Measurements from ENCODE around the gene DAAM2.

The DAAM2 gene

DNA sequence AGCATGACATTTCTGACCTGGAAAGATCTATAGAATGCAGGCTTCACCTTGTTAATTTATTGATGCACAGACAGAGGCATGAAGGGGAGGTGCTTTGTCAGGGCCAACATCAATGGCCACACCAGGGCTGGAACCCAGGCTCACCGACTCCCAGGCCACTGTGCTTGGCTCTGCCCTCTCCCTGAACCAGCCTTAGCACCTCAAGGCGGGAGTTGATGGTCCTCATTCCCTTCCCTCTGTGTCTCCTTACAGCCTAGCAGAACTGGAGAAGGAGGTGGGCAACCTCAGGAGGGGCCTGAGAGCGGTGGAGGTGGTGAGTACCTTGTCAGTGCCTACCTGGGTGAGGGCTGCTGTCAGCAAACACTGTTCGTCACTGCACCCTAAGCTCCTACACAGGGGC is 106.4 kb downstream of the DAAM2 start:
- no peak for TF ChIP-seq CTCF (IDR thresholded peaks at IDR 0.05)
- no peak for DNase-seq (ENCODE audit: low spot score)
- Histone ChIP-seq H3K4me3 (no peak overlapping the region), H3K27ac (no peak overlapping the region)

- TF ChIP-seq CTCF (IDR thresholded peaks at IDR 0.05): no peak
- no peak for DNase-seq (ENCODE audit: low spot score)
- Histone ChIP-seq H3K27ac (peak overlapping the region in 1 of 2 donors; percentile 10), H3K4me3 (no peak overlapping the region)
Measured at GRCh38 chr6:39899554-39900295, 107.5 kb downstream of the DAAM2 start.

DNA sequence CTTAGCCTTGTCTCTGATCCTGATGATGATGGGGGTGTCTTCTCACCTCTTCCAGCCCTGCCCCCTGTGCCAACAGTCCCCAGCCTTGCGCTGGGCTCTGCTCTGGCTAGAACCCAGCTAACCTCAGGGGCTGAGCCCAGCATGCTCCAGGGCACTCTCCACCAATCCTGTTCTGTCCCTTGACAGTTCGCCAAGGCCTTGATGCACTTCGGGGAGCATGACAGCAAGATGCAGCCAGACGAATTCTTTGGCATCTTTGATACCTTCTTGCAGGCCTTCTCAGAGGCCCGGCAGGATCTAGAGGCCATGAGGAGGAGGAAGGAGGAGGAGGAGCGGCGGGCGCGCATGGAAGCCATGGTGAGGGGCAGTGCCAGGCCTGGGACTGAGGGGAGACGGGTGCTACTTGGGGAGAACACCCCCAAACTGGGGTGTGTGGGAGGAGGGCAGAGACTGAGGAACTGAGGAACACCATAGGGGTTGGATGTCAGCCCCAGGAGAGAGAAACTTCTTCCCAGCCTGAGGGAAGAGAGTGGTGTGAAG is 109.0 kb downstream of the DAAM2 start:
- peak overlapping the region in 1 of 2 donors; percentile 10 for H3K27ac ChIP-seq
- no peak overlapping the region for H3K4me3 ChIP-seq
- no peak for DNase-seq (ENCODE audit: low spot score)
- no peak for TF ChIP-seq CTCF (IDR thresholded peaks at IDR 0.05)

DNA sequence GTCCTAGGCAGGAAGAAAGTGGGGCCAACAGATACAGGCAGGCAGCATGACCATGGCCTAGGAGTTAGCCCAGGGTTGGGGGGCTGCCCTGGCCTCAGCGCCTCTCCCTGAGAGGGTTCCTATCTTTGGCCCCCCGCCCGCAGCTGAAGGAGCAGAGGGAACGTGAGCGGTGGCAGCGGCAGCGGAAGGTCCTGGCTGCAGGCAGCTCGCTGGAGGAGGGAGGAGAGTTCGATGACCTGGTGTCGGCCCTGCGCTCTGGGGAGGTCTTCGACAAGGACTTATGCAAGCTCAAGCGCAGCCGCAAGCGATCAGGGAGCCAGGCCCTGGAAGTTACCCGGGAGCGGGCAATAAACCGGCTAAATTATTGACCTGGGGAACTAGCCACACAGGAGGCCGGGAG is 109.5 kb downstream of the DAAM2 start:
- Histone ChIP-seq H3K27ac (peak overlapping the region in 1 of 2 donors; percentile 10), H3K4me3 (no peak overlapping the region)
- no peak for TF ChIP-seq CTCF (IDR thresholded peaks at IDR 0.05)
- no peak for DNase-seq (ENCODE audit: low spot score)

DNA sequence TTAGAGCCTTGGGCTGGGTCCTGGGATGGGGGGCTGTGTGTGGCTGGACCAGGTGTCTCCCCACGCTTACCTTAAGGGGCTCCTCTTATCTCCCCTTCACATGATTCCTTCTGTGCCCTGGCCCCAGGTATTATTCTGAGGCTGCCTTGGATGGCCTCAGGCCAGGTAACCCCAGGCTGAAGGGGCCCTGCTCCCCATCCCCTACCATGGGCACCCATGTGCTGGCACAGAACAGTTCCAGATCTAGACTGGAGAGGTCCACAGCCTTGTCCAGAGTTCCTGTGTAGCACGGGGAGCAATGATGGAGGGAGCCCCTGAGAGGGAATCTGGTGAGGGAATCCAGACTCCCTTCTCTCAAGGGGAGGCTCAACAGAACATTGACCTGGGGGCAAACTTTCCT is 110.0 kb downstream of the DAAM2 start:
- TF ChIP-seq CTCF (IDR thresholded peaks at IDR 0.05): no peak
- no peak overlapping the region for H3K4me3 ChIP-seq
- no peak for DNase-seq (ENCODE audit: low spot score)
- H3K27ac ChIP-seq: no peak overlapping the region

DNA sequence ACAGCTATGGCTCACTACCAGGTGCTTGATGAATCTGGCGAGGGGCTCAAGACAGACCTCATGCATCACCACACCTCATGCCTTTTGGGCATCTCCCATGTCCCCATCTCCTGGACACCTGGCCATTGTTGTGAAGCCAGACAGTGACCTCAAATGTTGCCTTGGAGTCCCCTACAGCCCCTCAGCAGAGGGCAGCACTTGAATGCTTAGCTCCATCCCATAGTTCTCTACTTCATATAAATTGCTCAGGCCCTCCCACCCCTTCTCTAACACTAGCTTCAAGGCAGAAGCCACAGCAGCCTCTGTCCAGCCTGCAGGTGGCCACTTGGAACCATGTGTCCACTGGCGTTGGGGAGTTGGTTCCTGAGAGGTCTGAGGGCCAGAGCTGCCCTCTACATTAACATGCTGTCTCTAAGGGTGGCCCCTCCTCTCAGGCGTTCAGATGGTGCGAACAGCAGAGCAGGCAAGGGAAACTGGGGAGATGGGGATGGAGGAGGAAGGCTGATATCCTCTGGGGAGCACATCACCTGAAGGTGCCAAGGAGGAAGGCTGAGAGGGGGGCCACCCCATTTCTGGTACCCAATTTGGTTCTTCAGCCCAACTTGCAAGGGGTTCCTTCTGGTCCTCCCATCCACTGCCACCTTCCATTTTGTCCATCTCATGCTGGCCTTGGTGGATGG is 110.8 kb downstream of the DAAM2 start:
- TF ChIP-seq CTCF (IDR thresholded peaks at IDR 0.05): no peak
- Histone ChIP-seq H3K27ac (no peak overlapping the region), H3K4me3 (no peak overlapping the region)
- DNase-seq (ENCODE audit: low spot score): no peak

Data from coronary artery (tissue), 2 donors.